Calu3 (cell line): Measurements from ENCODE around the gene OPRM1. TPM values are rescaled to one million over a fixed set of nuclear protein-coding genes. Genes with fewer than 3 reads are reported as not detected.

ENCODE experiments used
- BruUV-seq: library from RNA; stranded (reverse); fragments of 400-500 nt; replicated peaks from 2 replicates; lab custom pipeline; 2021; lab: Mats Ljungman, UMichigan
- CTCF ChIA-PET: fragments of 300-600 bp; sonication (Branson Sonifier 250); formaldehyde crosslinking; loops from one replicate; lab custom pipeline; 2022; ENCODE audit warnings: antibody characterized with exemption; lab: Charles Lee
- DNase-seq: peaks from one replicate; pipeline ENCODE4 v3.0.0; 2022
- H3K27ac Mint-ChIP-seq: one replicate; pipeline ENCODE4 v1.8.0; 2022; ENCODE audit warnings: mixed read lengths; ENCODE audit not compliant: unreplicated experiment
- H3K27me3 Mint-ChIP-seq: one replicate; pipeline ENCODE4 v1.8.0; 2022; ENCODE audit warnings: mixed read lengths; ENCODE audit not compliant: unreplicated experiment
- H3K36me3 Mint-ChIP-seq: one replicate; pipeline ENCODE4 v1.8.0; 2022; ENCODE audit warnings: mild to moderate bottlenecking, moderate library complexity, mixed read lengths; ENCODE audit not compliant: insufficient read depth, unreplicated experiment
- H3K4me1 Mint-ChIP-seq: one replicate; pipeline ENCODE4 v1.8.0; 2022; ENCODE audit warnings: mild to moderate bottlenecking, low read depth, mixed read lengths; ENCODE audit not compliant: unreplicated experiment
- H3K4me3 Mint-ChIP-seq: one replicate; pipeline ENCODE4 v1.8.0; 2022; ENCODE audit warnings: mild to moderate bottlenecking, low read depth, moderate library complexity, mixed read lengths; ENCODE audit not compliant: unreplicated experiment
- H3K9me3 Mint-ChIP-seq: one replicate; pipeline ENCODE4 v1.8.0; 2022; ENCODE audit warnings: low read depth, mixed read lengths; ENCODE audit not compliant: unreplicated experiment
- intact Hi-C: fragments of 100-400 bp; cut with micrococcal nuclease; formaldehyde crosslinking; loops from one replicate; pipeline ENCODE4 v1.10.0; 2022; ENCODE audit not compliant: unreplicated experiment
- total RNA-seq: library from RNA; stranded (reverse); gene quantifications from 2 replicates; pipeline ENCODE4 v1.2.3, GENCODE V29; 2022
- TF ChIP-seq, protein P1 (sequence below): fragments of 200-600 bp; IDR thresholded peaks from one replicate; pipeline ENCODE4 v1.8.0; 2022; ENCODE audit warnings: antibody characterized with exemption; ENCODE audit not compliant: unreplicated experiment

Gene OPRM1
- total RNA-seq, 1 experiment from 2014 or later, result not detected

DNA sequence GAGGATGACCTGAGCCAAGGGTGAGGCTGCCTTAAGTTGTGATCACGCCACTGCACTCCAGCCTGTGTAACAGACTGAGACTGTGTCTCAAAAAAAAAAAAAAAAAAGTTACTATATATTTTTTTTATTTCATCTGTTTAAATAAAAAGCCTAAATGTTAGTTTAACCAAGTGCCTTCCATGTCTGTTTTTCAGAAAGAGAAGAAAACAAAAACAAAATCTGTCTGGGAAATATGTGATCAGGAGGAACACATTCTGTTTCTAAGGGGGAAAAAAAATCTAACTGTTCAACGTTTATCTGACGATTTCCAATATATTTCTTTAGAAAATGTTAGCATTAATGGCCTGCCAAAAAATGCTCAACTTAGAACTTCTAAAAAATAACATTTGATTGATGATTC is 170.5 kb downstream of the OPRM1 start:
- intact Hi-C loops, result no loop called here
- no peak for DNase-seq
- BruUV-seq, result no TSS peak
- Mint-ChIP-seq H3K27me3 (peaks cover 8% of the 10 kb centered on the region), H3K4me1 (no peaks in the 10 kb centered on the region), H3K27ac (no peak overlapping the region), H3K4me3 (no peak overlapping the region), H3K36me3 (no peaks in the 10 kb centered on the region), H3K9me3 (peaks cover 3% of the 10 kb centered on the region)
- CTCF ChIA-PET, result no interaction called here
- TF ChIP-seq, protein P1, sequence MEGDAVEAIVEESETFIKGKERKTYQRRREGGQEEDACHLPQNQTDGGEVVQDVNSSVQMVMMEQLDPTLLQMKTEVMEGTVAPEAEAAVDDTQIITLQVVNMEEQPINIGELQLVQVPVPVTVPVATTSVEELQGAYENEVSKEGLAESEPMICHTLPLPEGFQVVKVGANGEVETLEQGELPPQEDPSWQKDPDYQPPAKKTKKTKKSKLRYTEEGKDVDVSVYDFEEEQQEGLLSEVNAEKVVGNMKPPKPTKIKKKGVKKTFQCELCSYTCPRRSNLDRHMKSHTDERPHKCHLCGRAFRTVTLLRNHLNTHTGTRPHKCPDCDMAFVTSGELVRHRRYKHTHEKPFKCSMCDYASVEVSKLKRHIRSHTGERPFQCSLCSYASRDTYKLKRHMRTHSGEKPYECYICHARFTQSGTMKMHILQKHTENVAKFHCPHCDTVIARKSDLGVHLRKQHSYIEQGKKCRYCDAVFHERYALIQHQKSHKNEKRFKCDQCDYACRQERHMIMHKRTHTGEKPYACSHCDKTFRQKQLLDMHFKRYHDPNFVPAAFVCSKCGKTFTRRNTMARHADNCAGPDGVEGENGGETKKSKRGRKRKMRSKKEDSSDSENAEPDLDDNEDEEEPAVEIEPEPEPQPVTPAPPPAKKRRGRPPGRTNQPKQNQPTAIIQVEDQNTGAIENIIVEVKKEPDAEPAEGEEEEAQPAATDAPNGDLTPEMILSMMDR, result no peak

DNA sequence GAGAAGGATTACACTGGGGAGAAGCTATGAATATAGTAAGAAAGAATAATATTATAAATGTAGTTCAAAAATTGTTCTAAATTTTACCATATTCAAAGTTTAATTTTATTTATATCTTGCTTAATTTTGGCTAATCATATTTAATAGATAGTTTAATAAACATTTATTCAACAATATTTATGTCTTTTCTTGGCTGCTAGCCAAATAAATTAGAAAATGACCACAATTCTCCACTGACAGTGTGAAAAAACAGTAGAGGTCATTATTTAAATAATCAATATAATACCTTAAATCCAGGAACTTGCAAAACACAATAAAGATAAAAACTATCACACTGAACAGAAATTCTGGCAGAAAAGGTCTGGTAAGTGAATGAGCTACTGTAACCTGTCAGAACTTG is 171.6 kb downstream of the OPRM1 start:
- H3K27me3 Mint-ChIP-seq, result no peaks in the 10 kb centered on the region
- intact Hi-C loops, result no loop called here
- DNase-seq, result no peak
- no peaks in the 10 kb centered on the region for H3K4me1 Mint-ChIP-seq
- no peak overlapping the region for H3K4me3 Mint-ChIP-seq
- no TSS peak for BruUV-seq
- H3K27ac Mint-ChIP-seq, result no peak overlapping the region
- no peaks in the 10 kb centered on the region for H3K9me3 Mint-ChIP-seq
- CTCF ChIA-PET, result no interaction called here
- H3K36me3 Mint-ChIP-seq, result no peaks in the 10 kb centered on the region
- TF ChIP-seq, protein P1, result no peak

DNA sequence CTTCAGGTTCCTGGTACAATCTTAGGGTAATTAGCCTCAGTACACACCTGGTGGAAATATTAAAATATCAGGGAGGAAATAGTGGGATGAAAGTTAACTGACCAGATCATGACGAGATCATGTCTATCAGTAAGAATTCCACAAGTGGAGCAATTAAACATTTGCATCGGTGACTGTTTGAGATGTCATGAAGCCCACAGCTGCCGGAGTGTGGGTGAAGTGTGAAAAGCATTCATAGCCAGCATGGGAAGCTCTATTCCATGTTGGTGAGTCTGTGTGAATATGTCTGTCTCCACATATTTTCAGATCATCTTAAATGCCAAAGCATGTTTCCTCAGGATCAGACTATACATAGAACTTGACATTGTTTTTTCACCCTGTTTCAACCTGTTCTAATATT is 174.7 kb downstream of the OPRM1 start:
- no TSS peak for BruUV-seq
- intact Hi-C loops, result no loop called here
- CTCF ChIA-PET, result no interaction called here
- H3K9me3 Mint-ChIP-seq, result no peaks in the 10 kb centered on the region
- H3K4me1 Mint-ChIP-seq, result no peaks in the 10 kb centered on the region
- no peak overlapping the region for H3K4me3 Mint-ChIP-seq
- H3K27ac Mint-ChIP-seq, result no peak overlapping the region
- TF ChIP-seq, protein P1, result no peak
- H3K36me3 Mint-ChIP-seq, result no peaks in the 10 kb centered on the region
- H3K27me3 Mint-ChIP-seq, result peaks cover 1% of the 10 kb centered on the region
- no peak for DNase-seq

- Mint-ChIP-seq H3K36me3 (no peaks in the 10 kb centered on the region), H3K9me3 (no peaks in the 10 kb centered on the region)
These were observed 179.3 kb downstream of the OPRM1 start for GRCh38 chr6:154218301-154218700.

More at GRCh38 chr6:154218301-154218700, 179.3 kb downstream of the OPRM1 start:
- CTCF ChIA-PET, result no interaction called here
- BruUV-seq, result no TSS peak
- H3K27me3 Mint-ChIP-seq, result peaks cover 17% of the 10 kb centered on the region
- intact Hi-C loops, result no loop called here
- no peak for DNase-seq
- H3K27ac Mint-ChIP-seq, result no peak overlapping the region
- no peaks in the 10 kb centered on the region for H3K4me1 Mint-ChIP-seq
- no peak overlapping the region for H3K4me3 Mint-ChIP-seq
- TF ChIP-seq, protein P1, result no peak
